Lower leg skin (tissue), 3 donors: Measurements from ENCODE around the gene FAM50B.

Source experiments
- CTCF ChIP-seq, 3 donors: fragments of 450-650 bp; IDR thresholded peaks; one replicate each; pipeline ENCODE4 v1.5.1; 2016; ENCODE audit warnings: antibody characterized with exemption in 3 of 3, mild to moderate bottlenecking in 3 of 3, moderate library complexity in 2 of 3
- POLR2A ChIP-seq, 2 donors: fragments of 450-650 bp; IDR thresholded peaks; one replicate each; pipeline ENCODE4 v1.6.1; 2016 to 2017; ENCODE audit warnings: antibody characterized with exemption in 2 of 2, mild to moderate bottlenecking in 1 of 2, moderate library complexity in 1 of 2

- TF ChIP-seq CTCF (IDR thresholded peaks at IDR 0.05), result no peak
- TF ChIP-seq POLR2A (IDR thresholded peaks at IDR 0.05), result no peak
Observed at GRCh38 chr6:3822747-3823445, 26.3 kb upstream of the FAM50B start.
